ENCODE data around the gene OPCML.

The OPCML gene

DNA sequence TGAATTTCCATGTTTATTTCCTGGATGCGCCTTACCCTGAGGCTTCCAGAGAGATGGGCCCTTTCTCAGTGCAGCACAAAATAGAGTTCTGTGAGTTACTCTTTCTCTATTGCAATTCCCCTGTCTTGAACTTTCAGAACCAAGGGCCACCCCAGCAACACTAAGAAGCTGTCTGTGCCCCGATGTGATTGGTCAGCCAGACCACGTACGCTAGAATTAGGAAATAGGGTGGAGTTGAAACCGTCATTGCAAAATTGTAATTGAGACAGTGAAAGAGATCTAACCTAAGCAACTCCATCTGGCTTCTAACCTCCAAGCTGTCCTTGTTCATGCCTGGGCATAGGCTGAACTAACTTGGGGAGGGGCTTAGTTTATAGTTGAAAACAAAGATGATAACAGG lies 981.3 kb downstream of the OPCML start:
- H3K4me3 ChIP-seq (ENCODE audit: low read depth, low read length, poor library complexity, severe bottlenecking), result no peak overlapping the region
- H3K9ac ChIP-seq (ENCODE audit: low read length), result no peak overlapping the region
- H3K9me3 ChIP-seq (ENCODE audit: low read length), result no peaks in the 10 kb centered on the region
- H3K4me1 ChIP-seq (ENCODE audit: insufficient read depth, low read length, severe bottlenecking), result no peaks in the 10 kb centered on the region
- H3K27ac ChIP-seq (ENCODE audit: low read depth, low read length, poor library complexity, severe bottlenecking), result no peak overlapping the region
- H3K36me3 ChIP-seq (ENCODE audit: insufficient read depth, low read length), result no peaks in the 10 kb centered on the region
- no peaks in the 10 kb centered on the region for H3K9me2 ChIP-seq (ENCODE audit: low read depth, low read length)
- H3F3A ChIP-seq (ENCODE audit: insufficient read depth, low read length), result no peaks in the 10 kb centered on the region
- no peaks in the 10 kb centered on the region for H4K20me1 ChIP-seq (ENCODE audit: insufficient read depth, low read length)
- H3K4me2 ChIP-seq (ENCODE audit: low read length), result no peak overlapping the region
- H2AFZ ChIP-seq (ENCODE audit: low read length), result no peak overlapping the region
- H3K79me2 ChIP-seq (ENCODE audit: insufficient read depth, low read length), result no peaks in the 10 kb centered on the region
- no peak for TF ChIP-seq EZH2 (IDR thresholded peaks at IDR 0.05; ENCODE audit: borderline replicate concordance, low read length)
- no peak for TF ChIP-seq CTCF (IDR thresholded peaks at IDR 0.05; ENCODE audit: low read length)
- no peaks in the 10 kb centered on the region for H3K27me3 ChIP-seq (ENCODE audit: insufficient read depth, low read length)

- TF ChIP-seq EZH2 (IDR thresholded peaks at IDR 0.05; ENCODE audit: borderline replicate concordance, low read length) (no peak), CTCF (IDR thresholded peaks at IDR 0.05; ENCODE audit: low read length) (no peak)
- no peaks in the 10 kb centered on the region for H3K36me3 ChIP-seq (ENCODE audit: insufficient read depth, low read length)
- H3F3A ChIP-seq (ENCODE audit: insufficient read depth, low read length), result no peaks in the 10 kb centered on the region
- H2AFZ ChIP-seq (ENCODE audit: low read length), result no peak overlapping the region
- no peaks in the 10 kb centered on the region for H3K27me3 ChIP-seq (ENCODE audit: insufficient read depth, low read length)
- no peaks in the 10 kb centered on the region for H3K79me2 ChIP-seq (ENCODE audit: insufficient read depth, low read length)
- H3K9ac ChIP-seq (ENCODE audit: low read length), result no peak overlapping the region
- H3K27ac ChIP-seq (ENCODE audit: low read depth, low read length, poor library complexity, severe bottlenecking), result no peak overlapping the region
- no peaks in the 10 kb centered on the region for H3K9me2 ChIP-seq (ENCODE audit: low read depth, low read length)
- no peaks in the 10 kb centered on the region for H4K20me1 ChIP-seq (ENCODE audit: insufficient read depth, low read length)
- H3K4me1 ChIP-seq (ENCODE audit: insufficient read depth, low read length, severe bottlenecking), result no peaks in the 10 kb centered on the region
- no peak overlapping the region for H3K4me3 ChIP-seq (ENCODE audit: low read depth, low read length, poor library complexity, severe bottlenecking)
- H3K4me2 ChIP-seq (ENCODE audit: low read length), result no peak overlapping the region
- no peaks in the 10 kb centered on the region for H3K9me3 ChIP-seq (ENCODE audit: low read length)
These were observed 982.7 kb downstream of the OPCML start for GRCh38 chr11:132549561-132549960.

GRCh38 chr11:132549001-132549400 lies 983.3 kb downstream of the OPCML start:
- Histone ChIP-seq H3K4me1 (ENCODE audit: insufficient read depth, low read length, severe bottlenecking) (no peaks in the 10 kb centered on the region), H3K4me2 (ENCODE audit: low read length) (no peak overlapping the region)

More at GRCh38 chr11:132549001-132549400, 983.3 kb downstream of the OPCML start:
- Histone ChIP-seq H3K36me3 (ENCODE audit: insufficient read depth, low read length) (no peaks in the 10 kb centered on the region), H3K9ac (ENCODE audit: low read length) (no peak overlapping the region), H3K27ac (ENCODE audit: low read depth, low read length, poor library complexity, severe bottlenecking) (no peak overlapping the region), H3K27me3 (ENCODE audit: insufficient read depth, low read length) (no peaks in the 10 kb centered on the region), H3K9me2 (ENCODE audit: low read depth, low read length) (no peaks in the 10 kb centered on the region), H3K4me3 (ENCODE audit: low read depth, low read length, poor library complexity, severe bottlenecking) (no peak overlapping the region), H3K9me3 (ENCODE audit: low read length) (no peaks in the 10 kb centered on the region), H4K20me1 (ENCODE audit: insufficient read depth, low read length) (no peaks in the 10 kb centered on the region), H3F3A (ENCODE audit: insufficient read depth, low read length) (no peaks in the 10 kb centered on the region), H2AFZ (ENCODE audit: low read length) (no peak overlapping the region), H3K79me2 (ENCODE audit: insufficient read depth, low read length) (no peaks in the 10 kb centered on the region)
- TF ChIP-seq EZH2 (IDR thresholded peaks at IDR 0.05; ENCODE audit: borderline replicate concordance, low read length), result no peak
- no peak for TF ChIP-seq CTCF (IDR thresholded peaks at IDR 0.05; ENCODE audit: low read length)

All from OCI-LY1 (cell line).